NCI-H526 (cell line): ENCODE data around the gene TPI1.
A peak's percentile ranks its signal among the peaks of the same experiment; 100 is the strongest.

Experiments used
- DNase-seq, 2 experiments: peaks; one replicate each; lab custom pipeline; 2025; lab: John Stamatoyannopoulos, UW

TPI1 gene

GRCh38 chr12:6828781-6829535, 38.4 kb upstream of the TPI1 start:
- DNase-seq = peak; percentile 22 to 83

GRCh38 chr12:6829536-6830220, 37.7 kb upstream of the TPI1 start:
- peak; percentile 47 to 83 for DNase-seq

DNA sequence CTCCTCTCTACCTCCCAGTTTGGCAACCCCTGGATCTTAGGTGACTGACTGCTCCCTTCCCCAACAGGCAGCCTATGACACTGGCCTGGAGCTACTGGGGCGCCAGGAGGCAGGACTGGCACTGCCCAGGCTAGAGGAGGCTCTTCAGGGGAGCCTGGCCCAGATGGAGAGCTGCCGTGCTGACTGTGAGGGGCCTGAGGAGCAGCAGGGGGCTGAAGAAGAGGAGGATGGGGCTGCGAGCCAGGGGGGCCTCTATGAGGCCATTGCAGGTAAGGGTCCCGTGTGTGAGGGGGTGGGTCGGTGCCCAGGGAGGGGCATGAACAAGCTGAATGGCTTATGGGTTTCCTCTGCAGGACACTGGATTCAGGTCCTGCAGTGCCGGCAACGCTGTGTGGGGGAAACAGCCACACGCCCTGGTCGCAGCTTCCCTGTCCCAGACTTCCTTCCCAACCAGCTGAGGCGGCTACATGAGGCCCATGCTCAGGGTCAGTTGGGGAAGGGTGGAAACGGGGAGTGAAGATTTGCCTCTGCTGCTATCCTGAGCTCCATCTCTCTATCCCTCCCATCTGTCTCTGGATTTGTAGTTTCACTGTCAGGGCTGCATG, 36.9 kb upstream of the TPI1 start:
- no peak for DNase-seq

- DNase-seq = no peak
These were observed 36.3 kb upstream of the TPI1 start for GRCh38 chr12:6830999-6831398.

GRCh38 chr12:6831450-6831995, 35.8 kb upstream of the TPI1 start:
- no peak for DNase-seq

GRCh38 chr12:6832125-6832524, 35.2 kb upstream of the TPI1 start:
- no peak for DNase-seq

DNA sequence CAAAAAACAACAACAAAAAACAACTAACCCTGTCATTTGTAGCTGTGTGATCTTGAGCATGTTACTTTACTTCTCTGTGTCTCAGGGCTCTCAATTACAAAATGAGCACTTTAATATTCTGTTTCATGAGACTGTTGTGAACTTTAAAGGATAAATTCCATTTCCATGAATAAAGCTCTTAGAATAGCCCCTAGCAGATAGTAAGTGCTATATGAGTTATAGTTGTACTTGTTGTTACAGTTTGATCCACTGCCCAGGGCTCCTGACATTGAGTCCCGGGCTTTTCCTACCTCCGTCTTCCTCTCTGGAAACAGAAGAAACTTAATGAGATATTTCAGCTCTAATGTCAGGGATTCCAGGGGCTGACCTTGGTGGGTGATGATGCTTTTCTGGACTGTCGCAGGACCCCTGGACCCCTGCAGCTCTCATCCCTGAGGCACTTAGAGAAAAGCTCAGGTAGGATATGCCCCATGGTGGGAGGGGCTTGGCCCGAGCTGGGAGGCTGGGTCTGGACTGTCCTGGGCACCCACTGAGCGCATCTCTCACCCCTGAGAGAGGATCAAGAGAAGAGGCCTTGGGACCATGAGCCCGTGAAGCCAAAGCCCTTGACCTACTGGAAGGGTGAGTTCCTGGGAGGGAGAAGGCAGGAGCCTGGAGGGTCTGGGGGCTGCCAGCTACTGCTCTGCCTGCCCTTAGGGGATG, 34.0 kb upstream of the TPI1 start:
- no peak for DNase-seq

DNA sequence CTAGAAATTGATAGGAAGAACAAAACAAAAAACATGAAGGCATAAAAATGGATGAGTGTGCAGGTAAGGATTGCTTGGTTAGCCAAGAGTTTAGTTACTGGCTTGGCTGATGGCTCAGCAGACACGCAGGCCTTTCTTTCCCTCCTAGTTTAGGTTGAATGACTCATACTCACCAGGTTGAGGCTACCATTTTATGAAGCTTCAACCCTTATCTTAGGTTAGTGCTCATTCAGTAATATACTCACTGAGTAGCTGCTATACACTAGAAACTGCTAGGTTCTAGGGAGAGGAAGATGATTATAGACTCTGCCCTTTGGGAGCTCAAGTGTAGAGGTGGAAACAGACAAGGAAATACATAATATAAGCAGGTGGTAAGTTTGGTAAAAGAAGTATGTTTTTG, 33.1 kb upstream of the TPI1 start:
- no peak for DNase-seq

GRCh38 chr12:6834873-6835272, 32.5 kb upstream of the TPI1 start:
- DNase-seq = no peak

GRCh38 chr12:6836851-6837250, 30.5 kb upstream of the TPI1 start:
- no peak for DNase-seq

- DNase-seq = no peak
These were observed 29.8 kb upstream of the TPI1 start for GRCh38 chr12:6837370-6838060.

DNA sequence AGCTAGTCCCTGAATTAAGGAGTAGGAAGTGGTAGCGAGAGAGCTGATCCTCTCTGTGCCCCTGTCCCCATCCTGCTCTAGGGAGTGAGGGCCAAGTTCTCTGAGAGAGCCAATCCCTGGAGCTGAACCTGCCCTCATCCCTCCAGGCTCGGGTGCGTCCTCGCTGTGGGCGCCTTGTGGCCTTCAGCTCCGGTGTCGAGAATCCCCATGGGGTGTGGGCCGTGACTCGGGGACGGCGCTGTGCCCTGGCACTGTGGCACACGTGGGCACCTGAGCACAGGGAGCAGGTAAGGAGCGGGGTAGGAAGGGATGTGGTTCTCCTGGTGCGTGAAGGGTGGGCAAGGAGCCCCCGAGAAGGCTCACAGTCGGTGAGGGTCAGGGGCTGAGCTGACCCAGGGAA, 28.5 kb upstream of the TPI1 start:
- no peak for DNase-seq

- DNase-seq = peak; percentile 77 to 93
These were observed 27.7 kb upstream of the TPI1 start for GRCh38 chr12:6839482-6840201.

DNA sequence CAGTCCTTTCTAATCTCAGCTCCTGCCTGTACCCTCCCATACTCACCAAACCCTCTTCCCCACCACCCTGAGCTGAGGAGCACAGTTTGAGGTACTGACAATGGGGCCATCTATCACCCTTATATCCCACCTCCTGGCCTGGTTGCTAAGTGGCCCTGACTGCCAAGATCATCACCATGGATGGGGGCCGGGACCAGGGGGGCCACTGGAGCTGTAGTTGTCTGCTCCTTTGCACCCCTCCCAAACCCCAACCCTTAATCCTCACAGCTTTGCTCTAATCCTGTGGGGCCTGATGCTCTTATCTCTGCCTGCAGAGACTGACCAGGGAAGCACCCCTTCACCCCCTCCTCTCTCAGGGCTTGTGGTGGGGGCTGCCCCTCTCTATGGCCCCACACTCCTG, 27.0 kb upstream of the TPI1 start:
- no peak for DNase-seq

GRCh38 chr12:6840761-6841515, 26.4 kb upstream of the TPI1 start, which contains the start of gene GNB3:
Gene GNB3, plus strand, starts transcription at chr12:6840925. Its CDS starts 363 bp downstream, at chr12:6841288.
- no peak for DNase-seq

DNA sequence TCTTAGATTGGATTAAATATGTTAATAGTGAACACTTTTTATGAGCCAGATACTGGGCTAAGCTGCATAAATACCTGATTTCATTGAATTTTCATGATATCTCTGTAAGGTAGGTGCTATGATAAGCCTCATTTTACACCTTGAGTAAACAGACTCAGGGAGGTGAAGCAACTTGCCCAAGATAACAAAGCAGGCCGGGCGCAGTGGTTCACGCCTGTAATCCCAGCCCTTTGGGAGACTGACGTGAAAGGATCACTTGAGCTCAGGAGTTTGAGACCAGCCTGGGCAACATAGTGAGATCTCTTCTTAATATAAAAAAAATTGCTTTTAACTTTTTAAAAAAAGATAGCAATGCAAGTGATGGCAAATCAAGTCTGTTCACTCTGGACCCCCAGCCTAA, 25.3 kb upstream of the TPI1 start:
- DNase-seq = no peak

DNA sequence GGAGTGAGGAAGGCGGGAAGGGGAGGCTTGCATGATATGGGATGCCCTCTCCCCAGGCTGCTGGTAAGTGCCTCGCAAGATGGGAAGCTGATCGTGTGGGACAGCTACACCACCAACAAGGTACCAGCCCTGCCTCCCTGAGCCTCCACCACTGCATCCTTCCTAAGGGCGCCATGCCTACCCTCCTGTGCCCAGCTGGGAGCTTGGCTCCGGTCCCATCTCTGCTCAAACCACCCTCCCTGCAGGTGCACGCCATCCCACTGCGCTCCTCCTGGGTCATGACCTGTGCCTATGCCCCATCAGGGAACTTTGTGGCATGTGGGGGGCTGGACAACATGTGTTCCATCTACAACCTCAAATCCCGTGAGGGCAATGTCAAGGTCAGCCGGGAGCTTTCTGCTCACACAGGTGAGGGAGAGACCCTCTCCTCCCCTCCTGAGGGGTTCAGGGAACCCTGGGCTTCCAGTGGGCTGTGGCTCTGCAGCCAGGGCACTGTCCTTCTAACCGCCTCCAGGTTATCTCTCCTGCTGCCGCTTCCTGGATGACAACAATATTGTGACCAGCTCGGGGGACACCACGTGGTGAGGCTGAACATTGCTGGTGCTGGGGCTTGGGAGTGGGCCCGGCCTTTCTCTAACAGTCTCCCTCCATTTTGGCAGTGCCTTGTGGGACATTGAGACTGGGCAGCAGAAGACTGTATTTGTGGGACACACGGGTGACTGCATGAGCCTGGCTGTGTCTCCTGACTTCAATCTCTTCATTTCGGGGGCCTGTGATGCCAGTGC, 24.0 kb upstream of the TPI1 start:
- DNase-seq = peak in 1 of 2 experiments; percentile 26

DNA sequence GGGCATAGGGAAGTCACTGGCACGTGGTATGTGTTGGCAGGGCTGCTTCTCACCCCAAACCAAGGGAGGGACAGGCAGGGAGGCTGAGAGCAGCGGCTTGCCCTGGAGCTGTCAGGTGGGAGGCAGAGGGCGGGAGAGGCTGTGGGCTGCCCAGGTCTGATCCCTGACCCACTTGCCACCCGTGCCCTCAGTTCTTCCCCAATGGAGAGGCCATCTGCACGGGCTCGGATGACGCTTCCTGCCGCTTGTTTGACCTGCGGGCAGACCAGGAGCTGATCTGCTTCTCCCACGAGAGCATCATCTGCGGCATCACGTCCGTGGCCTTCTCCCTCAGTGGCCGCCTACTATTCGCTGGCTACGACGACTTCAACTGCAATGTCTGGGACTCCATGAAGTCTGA, 21.9 kb upstream of the TPI1 start:
- no peak for DNase-seq

DNA sequence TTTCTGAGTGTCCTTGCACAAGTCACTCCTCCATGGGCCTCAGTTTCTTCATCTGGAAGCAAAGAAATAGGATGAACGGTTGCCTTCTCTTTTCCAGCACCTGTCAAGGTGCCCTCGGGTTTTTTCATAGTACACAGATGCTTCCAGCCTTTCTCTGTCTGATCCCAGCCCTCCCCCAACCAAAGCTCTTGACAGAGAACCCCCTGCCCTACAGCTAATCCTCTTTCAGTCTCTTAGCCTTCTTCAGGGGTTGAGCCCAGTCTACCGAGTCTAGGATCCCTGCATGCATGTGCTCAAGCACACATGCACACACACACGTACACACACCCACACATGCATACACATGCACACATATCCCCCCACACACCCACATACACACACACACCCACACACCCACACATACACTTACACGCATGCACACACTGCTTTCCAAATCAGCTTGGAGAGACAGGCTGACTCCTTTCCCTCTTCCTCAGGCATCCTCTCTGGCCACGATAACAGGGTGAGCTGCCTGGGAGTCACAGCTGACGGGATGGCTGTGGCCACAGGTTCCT, 20.9 kb upstream of the TPI1 start:
- DNase-seq = no peak
